H54 (cell line): Measurements from ENCODE around the gene KRT77.
"Not testable (repeated sequence)": the region's sequence is repeated elsewhere in the genome, so short reads cannot be mapped to it uniquely, and the experiment has no call there.

ENCODE experiments used
- DNase-seq: peaks from one replicate; pipeline ENCODE4 v3.0.0; 2011; ENCODE audit warnings: low spot score, mixed read lengths; ENCODE audit not compliant: insufficient read length
- FAIRE-seq: peaks from 3 replicates; lab custom pipeline; 2011; peaks lifted over from hg19 to GRCh38; lab: Jason Lieb, UNC
- POLR2A ChIP-seq: IDR thresholded peaks from 2 replicates; pipeline ENCODE4 v1.6.1; 2011; ENCODE audit warnings: low read depth, mild to moderate bottlenecking, low read length

KRT77 gene

DNA sequence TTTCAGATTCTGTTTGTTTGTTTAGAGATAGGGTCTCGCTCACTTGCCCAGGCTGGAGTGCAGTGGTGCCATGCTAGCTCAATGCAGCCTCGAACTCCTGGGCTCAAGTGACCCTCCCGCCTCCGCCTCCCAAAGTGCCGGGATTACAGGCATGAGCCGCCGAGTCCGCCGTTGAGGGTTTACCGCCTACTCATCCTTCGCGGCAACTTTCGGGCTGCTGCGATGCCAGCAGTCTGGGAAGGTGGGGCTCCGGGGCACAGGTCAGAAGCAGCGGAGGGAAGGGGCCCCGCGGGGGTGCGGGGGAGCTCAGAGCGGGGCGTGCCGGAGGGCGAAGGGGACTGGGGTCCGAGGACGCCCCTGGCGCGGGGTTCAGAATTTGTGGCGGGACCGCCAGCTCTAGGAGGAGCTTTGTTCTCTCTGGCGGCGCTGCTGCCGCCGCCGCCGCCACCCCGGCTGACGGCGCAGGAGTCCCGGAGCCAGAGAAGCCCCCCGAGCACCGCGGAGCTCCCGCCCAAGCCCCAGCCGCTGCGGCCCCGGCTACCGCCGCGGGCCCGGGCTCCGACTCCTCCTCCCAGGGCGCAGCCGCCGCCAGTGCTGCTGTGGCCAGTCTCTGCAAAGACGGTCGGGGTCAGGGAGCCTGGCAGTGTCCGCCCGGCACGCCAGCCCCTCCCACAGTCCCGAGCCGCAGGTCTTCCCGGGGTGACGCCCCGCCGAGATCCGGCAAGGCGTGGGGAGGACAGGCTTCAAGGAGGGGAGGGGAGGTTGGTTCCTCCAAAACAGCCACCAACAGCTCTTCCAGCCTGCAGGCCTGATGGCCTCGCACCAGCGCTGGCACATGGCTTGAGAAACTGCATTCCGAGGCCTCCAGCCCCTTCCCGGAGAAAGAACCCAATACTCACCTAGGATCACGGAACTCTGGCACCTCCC lies 10.9 kb upstream of the KRT77 start:
- FAIRE-seq: no peak
- TF ChIP-seq POLR2A: no peak
- no peak for DNase-seq

DNA sequence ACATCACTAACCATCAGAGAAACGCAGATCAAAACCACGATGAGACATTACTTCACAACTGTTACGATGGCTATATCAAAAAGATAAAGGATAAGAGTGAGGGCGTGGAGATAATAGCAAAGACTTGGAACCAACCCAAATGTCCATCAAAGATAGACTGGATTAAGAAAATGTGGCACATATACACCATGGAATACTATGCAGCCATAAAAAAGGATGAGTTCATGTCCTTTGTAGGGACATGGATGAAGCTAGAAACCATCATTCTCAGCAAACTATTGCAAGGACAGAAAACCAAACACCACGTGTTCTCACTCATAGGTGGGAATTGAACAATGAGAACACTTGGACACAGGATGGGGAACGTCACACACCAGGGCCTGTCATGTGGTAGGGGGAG lies 8.8 kb upstream of the KRT77 start:
- not testable (repeated sequence) for FAIRE-seq, DNase-seq

DNA sequence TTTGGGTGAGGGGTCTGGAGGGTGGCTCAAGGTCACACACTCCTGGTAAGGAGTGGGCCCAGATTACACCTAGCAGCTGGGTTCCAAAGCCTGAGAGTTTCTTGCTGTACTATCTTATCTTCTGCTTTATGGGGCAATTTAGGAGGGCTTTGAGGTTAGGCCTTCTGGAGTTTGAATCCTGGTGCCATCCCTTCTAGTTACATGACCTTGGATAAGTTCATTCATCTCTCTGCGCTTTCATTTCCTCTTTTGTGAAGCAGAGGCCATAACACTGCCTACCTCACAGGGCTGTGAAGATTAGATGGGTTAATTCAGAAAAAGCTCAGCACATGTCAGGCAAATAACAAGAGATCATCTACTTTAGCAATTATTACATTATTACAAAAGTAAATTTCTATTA lies 7.4 kb upstream of the KRT77 start:
- DNase-seq: no peak
- FAIRE-seq: no peak
- no peak for TF ChIP-seq POLR2A

DNA sequence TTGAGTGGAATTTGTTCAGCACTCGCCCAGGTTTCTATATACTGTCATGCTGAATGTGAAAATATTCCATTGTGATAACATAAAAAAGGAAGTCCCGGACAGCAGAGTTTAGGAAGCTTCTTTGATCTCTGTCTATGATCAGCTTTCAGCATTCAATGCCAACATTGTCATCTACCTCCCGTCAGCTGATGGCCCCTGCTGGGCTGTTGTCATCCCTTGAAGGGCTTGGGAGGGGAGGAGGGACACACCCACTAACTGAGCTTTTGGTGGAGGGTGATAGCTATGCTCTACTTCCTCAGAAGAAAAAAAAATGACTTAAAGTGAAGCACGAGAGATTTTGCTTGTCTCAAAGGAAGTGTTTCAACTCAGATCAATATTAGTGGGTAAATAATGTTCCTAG lies 4.7 kb upstream of the KRT77 start:
- TF ChIP-seq POLR2A: no peak
- no peak for FAIRE-seq
- no peak for DNase-seq

DNA sequence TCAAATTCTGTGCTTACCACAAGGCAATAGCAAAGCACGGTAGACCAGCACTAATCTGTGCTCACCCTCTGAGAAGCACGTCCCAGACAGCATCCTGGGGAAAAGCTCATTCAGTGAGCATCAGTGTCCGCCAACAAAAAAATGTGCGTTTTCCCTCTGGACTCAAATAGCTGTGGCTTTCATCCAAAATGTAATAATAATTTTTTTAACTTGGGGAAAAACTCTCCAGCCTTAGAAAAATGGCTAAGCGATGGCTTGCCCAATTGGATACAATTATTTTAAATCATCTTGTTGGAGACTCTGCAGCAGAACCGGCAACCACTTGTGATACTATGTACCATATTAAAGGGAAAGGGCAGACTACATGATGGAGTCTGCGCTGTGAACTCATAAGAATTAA lies 1.1 kb upstream of the KRT77 start:
- no peak for DNase-seq
- FAIRE-seq: no peak
- no peak for TF ChIP-seq POLR2A

DNA sequence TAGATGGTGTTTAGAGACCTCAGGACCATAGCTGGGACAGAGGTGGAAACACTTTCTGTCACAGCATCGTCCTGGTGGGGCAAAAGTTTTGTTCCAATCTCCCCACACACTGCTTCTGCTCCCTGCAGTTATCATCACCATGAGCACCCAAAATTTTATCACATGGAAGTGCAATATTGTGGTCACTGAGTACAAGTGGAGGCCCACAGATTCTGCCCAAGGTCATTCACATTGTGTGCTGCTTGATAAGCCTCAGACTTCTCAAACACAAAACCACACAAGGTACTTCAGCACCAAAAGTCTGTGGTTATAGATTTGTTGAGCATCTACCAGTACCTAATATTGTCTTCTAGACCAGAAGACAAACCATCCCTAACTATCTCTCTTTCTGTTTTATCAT lies 554 bp upstream of the KRT77 start:
- DNase-seq (no peak), FAIRE-seq (no peak)
- no peak for TF ChIP-seq POLR2A

DNA sequence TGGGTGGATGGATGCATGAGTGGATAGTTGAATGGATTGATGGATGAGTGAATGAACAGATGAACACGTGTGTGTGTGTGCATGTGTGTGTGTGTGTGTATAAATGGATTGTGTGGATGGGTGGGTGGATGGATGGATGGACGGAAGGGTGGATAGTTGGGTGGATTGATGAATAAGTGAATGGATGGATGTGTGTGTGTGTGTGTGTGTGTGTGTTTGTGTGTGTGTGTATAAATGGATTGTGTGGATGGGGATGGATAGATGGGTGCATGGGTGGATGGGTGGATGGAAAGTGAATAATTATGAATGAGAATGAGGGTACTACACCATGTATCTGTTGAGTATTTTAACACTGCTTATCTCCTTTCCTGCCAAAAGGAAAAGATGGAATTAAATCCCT lies 986 bp downstream of the KRT77 start:
- TF ChIP-seq POLR2A: no peak
- DNase-seq: no peak
- no peak for FAIRE-seq

DNA sequence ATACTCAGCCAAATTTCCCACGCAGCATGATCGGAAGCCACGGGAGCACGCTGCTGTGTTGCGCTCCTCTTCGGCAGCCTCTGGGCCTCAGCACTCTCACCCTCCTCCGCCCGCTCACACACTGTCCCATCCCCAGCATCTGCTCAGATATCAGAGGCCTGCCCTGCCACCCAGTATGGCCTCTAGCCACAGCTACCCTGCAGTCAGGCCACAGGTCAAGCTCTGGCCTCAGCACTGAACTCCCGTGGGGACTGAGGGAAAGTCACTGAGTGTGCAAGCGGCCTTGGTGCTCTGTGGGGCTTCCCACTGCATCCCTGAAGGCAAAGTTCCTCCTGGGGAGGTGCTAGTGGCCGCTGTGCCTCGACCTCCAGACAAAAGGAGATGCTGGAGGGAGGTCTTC lies 2.0 kb downstream of the KRT77 start:
- FAIRE-seq (no peak), DNase-seq (no peak)
- no peak for TF ChIP-seq POLR2A

DNA sequence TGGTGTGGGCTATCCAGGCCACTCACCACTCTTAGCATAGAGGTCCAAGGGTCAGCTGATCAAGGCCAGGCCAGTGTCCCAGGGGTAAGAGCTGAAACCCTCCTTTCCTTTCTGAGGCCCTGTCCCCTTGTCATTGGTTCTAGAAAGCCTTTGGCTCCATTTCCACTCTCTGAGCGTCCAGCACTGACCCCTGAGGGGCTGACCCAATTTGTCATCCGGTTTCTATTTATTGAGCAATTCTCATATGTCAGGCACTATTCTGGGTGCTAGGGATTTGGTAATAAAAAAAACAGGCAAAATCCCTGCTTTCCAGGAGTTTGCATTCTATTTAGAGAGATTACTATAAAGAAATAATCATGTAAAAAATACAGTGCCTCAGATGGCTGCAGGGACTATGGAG lies 3.4 kb downstream of the KRT77 start:
- no peak for DNase-seq
- TF ChIP-seq POLR2A: no peak
- no peak for FAIRE-seq

DNA sequence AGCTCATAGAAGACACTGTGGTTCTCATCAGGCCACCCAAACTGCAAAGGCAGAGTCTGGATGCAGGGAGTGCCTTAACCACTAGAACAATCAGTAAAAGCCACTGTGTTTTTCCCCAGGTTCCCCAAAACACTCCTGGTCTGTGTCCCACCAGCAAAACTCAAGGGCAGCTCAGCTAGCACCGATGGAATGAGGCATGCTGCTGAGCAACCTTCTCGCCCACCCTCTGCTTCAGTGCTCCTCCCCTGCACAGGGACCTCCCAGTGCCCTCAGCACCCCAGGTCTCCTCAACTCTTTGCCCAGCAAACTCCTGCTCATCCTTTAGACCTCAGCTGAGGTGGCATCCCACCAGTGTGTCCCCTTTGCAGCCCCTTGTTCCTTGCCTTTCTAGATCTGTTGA lies 4.0 kb downstream of the KRT77 start:
- no peak for TF ChIP-seq POLR2A
- FAIRE-seq: no peak

DNA sequence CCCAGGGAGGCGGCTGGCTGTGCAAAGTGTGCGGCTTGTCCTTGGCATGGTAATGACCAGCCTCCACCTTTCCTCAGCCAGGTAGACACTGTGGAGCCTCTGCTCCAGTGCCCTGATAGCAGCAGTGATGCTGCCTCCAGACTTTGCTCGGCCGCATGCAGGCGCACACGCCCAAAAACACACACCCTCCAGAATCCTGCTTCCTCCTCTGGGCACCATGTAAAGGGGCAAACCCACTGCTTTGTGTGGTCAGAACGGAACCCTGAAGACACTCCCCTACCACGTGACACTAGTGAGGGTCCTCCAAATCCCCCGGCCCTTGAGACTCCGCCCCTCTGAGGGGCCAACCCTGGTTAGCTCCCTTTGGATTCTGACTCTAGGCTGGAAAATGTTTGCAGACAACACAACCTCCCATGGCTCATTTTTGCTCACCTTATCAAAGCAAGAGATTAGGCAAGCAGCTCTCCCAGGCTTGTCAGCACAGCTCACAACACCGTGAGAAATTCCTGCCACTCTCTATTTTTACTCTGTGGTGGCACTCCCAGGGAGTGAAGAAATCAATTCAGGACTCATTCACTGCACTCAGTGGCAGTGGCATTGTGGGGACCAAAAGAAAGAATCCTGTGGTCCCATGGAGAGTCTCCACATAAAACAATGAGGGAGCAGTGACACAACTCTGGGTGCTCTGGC lies 4.5 kb downstream of the KRT77 start:
- TF ChIP-seq POLR2A: no peak
- DNase-seq: no peak
- no peak for FAIRE-seq

More for the DNA sequence above, 4.0 kb downstream of the KRT77 start:
- no peak for DNase-seq

DNA sequence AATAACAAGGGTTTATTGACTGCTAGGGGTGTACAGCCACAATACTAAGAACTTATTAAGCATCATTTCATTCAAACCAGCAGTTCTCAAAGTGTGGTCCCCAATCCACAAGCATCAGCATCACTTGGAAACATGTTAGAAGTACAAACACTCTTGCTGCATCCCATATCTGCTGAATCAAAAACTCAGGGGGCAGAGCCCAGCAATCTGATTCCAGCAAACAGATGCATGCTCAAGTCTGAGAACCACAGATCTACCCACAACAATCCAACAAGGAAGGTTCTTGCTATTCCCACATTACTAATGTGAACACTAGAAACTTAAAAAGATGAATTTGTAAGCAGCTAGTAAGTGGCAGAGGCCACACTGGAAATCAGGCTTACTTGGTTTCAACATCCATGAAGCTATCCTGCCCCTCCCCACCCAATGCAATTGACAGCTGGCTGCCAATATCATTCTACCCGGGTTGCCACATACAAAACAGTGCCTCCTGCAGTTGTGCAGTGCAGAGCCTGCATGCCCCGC lies 6.2 kb downstream of the KRT77 start:
- no peak for DNase-seq
- FAIRE-seq: no peak

DNA sequence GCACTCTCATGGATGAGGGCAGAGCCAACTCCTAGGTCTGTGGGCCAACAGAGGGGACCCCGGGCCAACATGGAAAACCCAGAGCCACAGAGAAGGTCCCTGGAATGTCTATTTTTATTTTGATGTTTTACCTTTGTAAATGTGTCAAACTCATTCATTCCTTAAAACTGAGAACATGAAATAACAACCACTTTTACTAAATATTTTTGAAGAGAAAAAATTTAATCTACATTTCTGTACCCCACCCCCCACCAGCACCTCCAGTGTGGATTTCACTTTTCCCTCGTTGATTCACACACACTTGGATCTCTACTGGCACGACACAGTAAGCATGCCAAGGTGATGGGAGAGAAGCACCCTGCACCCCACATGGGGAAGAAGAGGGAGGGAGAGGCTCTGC lies 6.7 kb downstream of the KRT77 start:
- no peak for FAIRE-seq

More for the DNA sequence above, 6.2 kb downstream of the KRT77 start:
- TF ChIP-seq POLR2A: no peak

DNA sequence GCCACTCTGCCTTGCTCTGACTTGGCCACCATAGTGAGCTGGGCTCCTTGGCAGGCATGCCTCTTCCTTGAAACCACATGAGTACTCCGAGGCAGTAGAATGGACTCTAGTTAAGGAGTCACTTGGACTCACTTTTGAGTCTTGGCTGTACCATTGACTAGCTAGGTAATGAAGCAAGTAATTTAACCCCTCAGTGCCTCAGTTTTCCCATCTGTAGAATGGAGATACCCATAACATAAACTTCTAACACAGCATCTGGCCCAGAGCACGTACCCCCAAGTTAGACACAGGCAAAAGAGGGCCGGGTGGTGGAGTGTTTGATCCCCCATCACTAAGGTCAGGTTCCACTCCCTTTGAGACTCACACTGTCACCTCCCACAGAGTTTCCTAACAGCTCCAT lies 8.3 kb downstream of the KRT77 start:
- no peak for DNase-seq
- TF ChIP-seq POLR2A: no peak
- FAIRE-seq: no peak

More for the DNA sequence above, 6.7 kb downstream of the KRT77 start:
- TF ChIP-seq POLR2A: no peak
- DNase-seq: no peak
